Measurements from ENCODE around the gene TLCD5.

DNA sequence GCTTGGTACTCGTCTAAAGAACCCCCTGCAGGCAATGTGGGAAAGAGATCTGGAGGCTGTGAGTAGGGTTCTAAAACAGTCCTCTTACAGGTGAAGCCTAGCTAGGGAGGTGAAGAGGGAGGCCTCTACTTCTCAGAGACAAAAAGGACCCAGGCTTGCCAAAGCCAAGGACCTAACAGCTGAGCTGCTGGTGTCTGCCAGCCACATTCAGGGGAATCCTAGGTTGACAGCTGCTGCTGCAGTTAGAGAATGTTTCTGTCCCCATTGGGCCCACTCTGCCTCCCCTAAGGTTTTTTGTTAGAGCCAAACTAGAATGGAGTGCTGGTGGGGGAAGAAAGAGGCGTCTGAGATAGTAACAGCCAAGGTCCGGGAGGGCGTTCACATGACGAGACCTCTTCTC lies 26.6 kb upstream of the TLCD5 start:
- no peak for TF ChIP-seq SCRT2 (tag by site-specific recombination; IDR thresholded peaks at IDR 0.05)
- TF ChIP-seq, protein P1, sequence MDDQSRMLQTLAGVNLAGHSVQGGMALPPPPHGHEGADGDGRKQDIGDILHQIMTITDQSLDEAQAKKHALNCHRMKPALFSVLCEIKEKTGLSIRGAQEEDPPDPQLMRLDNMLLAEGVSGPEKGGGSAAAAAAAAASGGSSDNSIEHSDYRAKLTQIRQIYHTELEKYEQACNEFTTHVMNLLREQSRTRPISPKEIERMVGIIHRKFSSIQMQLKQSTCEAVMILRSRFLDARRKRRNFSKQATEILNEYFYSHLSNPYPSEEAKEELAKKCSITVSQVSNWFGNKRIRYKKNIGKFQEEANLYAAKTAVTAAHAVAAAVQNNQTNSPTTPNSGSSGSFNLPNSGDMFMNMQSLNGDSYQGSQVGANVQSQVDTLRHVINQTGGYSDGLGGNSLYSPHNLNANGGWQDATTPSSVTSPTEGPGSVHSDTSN (CRISPR knock-in tag; IDR thresholded peaks at IDR 0.05) = no peak
- TF ChIP-seq, protein P2, sequence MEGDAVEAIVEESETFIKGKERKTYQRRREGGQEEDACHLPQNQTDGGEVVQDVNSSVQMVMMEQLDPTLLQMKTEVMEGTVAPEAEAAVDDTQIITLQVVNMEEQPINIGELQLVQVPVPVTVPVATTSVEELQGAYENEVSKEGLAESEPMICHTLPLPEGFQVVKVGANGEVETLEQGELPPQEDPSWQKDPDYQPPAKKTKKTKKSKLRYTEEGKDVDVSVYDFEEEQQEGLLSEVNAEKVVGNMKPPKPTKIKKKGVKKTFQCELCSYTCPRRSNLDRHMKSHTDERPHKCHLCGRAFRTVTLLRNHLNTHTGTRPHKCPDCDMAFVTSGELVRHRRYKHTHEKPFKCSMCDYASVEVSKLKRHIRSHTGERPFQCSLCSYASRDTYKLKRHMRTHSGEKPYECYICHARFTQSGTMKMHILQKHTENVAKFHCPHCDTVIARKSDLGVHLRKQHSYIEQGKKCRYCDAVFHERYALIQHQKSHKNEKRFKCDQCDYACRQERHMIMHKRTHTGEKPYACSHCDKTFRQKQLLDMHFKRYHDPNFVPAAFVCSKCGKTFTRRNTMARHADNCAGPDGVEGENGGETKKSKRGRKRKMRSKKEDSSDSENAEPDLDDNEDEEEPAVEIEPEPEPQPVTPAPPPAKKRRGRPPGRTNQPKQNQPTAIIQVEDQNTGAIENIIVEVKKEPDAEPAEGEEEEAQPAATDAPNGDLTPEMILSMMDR (tag by site-specific recombination; IDR thresholded peaks at IDR 0.05) = no peak
- no peak for TF ChIP-seq ZNF24 (tag by site-specific recombination; IDR thresholded peaks at IDR 0.05)
- no peak for TF ChIP-seq BCL11A (tag by site-specific recombination; IDR thresholded peaks at IDR 0.05; ENCODE audit: low read depth)
- TF ChIP-seq, protein P3, sequence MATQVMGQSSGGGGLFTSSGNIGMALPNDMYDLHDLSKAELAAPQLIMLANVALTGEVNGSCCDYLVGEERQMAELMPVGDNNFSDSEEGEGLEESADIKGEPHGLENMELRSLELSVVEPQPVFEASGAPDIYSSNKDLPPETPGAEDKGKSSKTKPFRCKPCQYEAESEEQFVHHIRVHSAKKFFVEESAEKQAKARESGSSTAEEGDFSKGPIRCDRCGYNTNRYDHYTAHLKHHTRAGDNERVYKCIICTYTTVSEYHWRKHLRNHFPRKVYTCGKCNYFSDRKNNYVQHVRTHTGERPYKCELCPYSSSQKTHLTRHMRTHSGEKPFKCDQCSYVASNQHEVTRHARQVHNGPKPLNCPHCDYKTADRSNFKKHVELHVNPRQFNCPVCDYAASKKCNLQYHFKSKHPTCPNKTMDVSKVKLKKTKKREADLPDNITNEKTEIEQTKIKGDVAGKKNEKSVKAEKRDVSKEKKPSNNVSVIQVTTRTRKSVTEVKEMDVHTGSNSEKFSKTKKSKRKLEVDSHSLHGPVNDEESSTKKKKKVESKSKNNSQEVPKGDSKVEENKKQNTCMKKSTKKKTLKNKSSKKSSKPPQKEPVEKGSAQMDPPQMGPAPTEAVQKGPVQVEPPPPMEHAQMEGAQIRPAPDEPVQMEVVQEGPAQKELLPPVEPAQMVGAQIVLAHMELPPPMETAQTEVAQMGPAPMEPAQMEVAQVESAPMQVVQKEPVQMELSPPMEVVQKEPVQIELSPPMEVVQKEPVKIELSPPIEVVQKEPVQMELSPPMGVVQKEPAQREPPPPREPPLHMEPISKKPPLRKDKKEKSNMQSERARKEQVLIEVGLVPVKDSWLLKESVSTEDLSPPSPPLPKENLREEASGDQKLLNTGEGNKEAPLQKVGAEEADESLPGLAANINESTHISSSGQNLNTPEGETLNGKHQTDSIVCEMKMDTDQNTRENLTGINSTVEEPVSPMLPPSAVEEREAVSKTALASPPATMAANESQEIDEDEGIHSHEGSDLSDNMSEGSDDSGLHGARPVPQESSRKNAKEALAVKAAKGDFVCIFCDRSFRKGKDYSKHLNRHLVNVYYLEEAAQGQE (tag by site-specific recombination; IDR thresholded peaks at IDR 0.05) = no peak
- TF ChIP-seq ZBTB17 (tag by site-specific recombination; IDR thresholded peaks at IDR 0.05) = no peak
- TF ChIP-seq ZNF501 (tag by site-specific recombination; IDR thresholded peaks at IDR 0.05) = no peak
- TF ChIP-seq ZNF23 (tag by site-specific recombination; IDR thresholded peaks at IDR 0.05; ENCODE audit: borderline replicate concordance) = no peak
- TF ChIP-seq ZNF10 (tag by site-specific recombination; IDR thresholded peaks at IDR 0.05) = no peak
- no peak for TF ChIP-seq ZNF660 (tag by site-specific recombination; IDR thresholded peaks at IDR 0.05)

Data from HEK293 (cell line).